Liver (tissue), 9 donors: ENCODE data around the gene KRTAP1-3. TPM values are rescaled to one million over a fixed set of nuclear protein-coding genes. Genes with fewer than 3 reads are reported as not detected.
"Not testable (repeated sequence)": the region's sequence is repeated elsewhere in the genome, so short reads cannot be mapped to it uniquely, and the experiment has no call there.

Source experiments
- DNase-seq: peaks from one replicate; pipeline ENCODE4 v3.0.0-alpha.2; 2017; ENCODE audit warnings: low spot score
- H3K27ac ChIP-seq, 2 donors: one replicate each; pipeline ENCODE4 v1.7.0; 2013; ENCODE audit warnings: inconsistent platforms in 2 of 2, low read length in 2 of 2, control low read depth in 1 of 2, low read depth in 1 of 2, mild to moderate bottlenecking in 1 of 2
- H3K27me3 ChIP-seq, 4 donors: one replicate each; pipeline versions ENCODE4 v1.6.1 to v1.7.0; 2013; ENCODE audit warnings: low read length in 3 of 4, inconsistent platforms in 1 of 4, mild to moderate bottlenecking in 1 of 4, moderate library complexity in 1 of 4; ENCODE audit not compliant: control insufficient read depth in 4 of 4, insufficient read depth in 4 of 4
- H3K36me3 ChIP-seq, 4 donors: one replicate each; pipeline versions ENCODE4 v1.6.1 to v1.7.0; 2013; ENCODE audit warnings: low read length in 3 of 4, mild to moderate bottlenecking in 3 of 4, low read depth in 1 of 4, moderate library complexity in 1 of 4; ENCODE audit not compliant: control insufficient read depth in 4 of 4, insufficient read depth in 3 of 4
- H3K4me1 ChIP-seq, 4 donors: one replicate each; pipeline versions ENCODE4 v1.6.1 to v1.7.0; 2013; ENCODE audit warnings: low read length in 3 of 4, mild to moderate bottlenecking in 3 of 4, moderate library complexity in 1 of 4; ENCODE audit not compliant: control insufficient read depth in 4 of 4, insufficient read depth in 4 of 4
- H3K4me3 ChIP-seq, 3 donors: one replicate each; pipeline versions ENCODE4 v1.6.1 to v1.7.0; 2013; ENCODE audit warnings: low read length in 3 of 3, control low read depth in 1 of 3, low read depth in 1 of 3, mild to moderate bottlenecking in 1 of 3
- H3K9ac ChIP-seq, 2 donors: one replicate each; pipeline ENCODE4 v1.7.0; 2013; ENCODE audit warnings: low read length in 2 of 2, mild to moderate bottlenecking in 2 of 2, moderate library complexity in 2 of 2, control low read depth in 1 of 2, low read depth in 1 of 2
- H3K9me3 ChIP-seq, 4 donors: one replicate each; pipeline versions ENCODE4 v1.6.1 to v1.7.0; 2013; ENCODE audit warnings: low read length in 3 of 4; ENCODE audit not compliant: control insufficient read depth in 4 of 4
- ATF3 ChIP-seq: IDR thresholded peaks from 2 replicates; pipeline ENCODE4 v1.6.1; 2016; ENCODE audit warnings: antibody characterized with exemption
- CTCF ChIP-seq: fragments of 150-350 bp; IDR thresholded peaks from 2 replicates; pipeline ENCODE4 v1.5.1; 2017; ENCODE audit warnings: improper control_type of control experiment, low read depth, low read length; ENCODE audit not compliant: missing input control
- FOXA1 ChIP-seq: IDR thresholded peaks from 2 replicates; pipeline ENCODE4 v1.6.1; 2016; ENCODE audit warnings: antibody characterized with exemption
- FOXA2 ChIP-seq: IDR thresholded peaks from 2 replicates; pipeline ENCODE4 v1.6.1; 2016; ENCODE audit warnings: antibody characterized with exemption
- GABPA ChIP-seq, 2 donors: IDR thresholded peaks in 1 of 2; conservative IDR thresholded peaks in 1 of 2; 2 replicates each; pipeline ENCODE4 v1.6.1; 2016; ENCODE audit warnings: antibody characterized with exemption in 2 of 2, mild to moderate bottlenecking in 1 of 2, moderate library complexity in 1 of 2
- HNF4A ChIP-seq, 2 donors: conservative IDR thresholded peaks; 2 replicates each; pipeline ENCODE4 v1.6.1; 2016; ENCODE audit warnings: antibody characterized with exemption in 2 of 2, mild to moderate bottlenecking in 2 of 2
- HNF4G ChIP-seq: IDR thresholded peaks from 2 replicates; pipeline ENCODE4 v1.6.1; 2016; ENCODE audit warnings: antibody characterized with exemption
- JUND ChIP-seq, 2 donors: IDR thresholded peaks; 2 replicates each; pipeline ENCODE4 v1.6.1; 2016; ENCODE audit warnings: antibody characterized with exemption in 2 of 2
- NR2F2 ChIP-seq: IDR thresholded peaks from 2 replicates; pipeline ENCODE4 v1.6.1; 2016; ENCODE audit warnings: antibody characterized with exemption
- RAD21 ChIP-seq, 2 donors: IDR thresholded peaks; 2 replicates each; pipeline ENCODE4 v1.6.1; 2016; ENCODE audit warnings: antibody characterized with exemption in 2 of 2, mild to moderate bottlenecking in 2 of 2
- RXRA ChIP-seq, 2 donors: IDR thresholded peaks; 2 replicates each; pipeline ENCODE4 v1.6.1; 2017 to 2018; ENCODE audit warnings: antibody characterized with exemption in 2 of 2, mild to moderate bottlenecking in 1 of 2
- TAF1 ChIP-seq: conservative IDR thresholded peaks from 2 replicates; pipeline ENCODE4 v1.6.1; 2016; ENCODE audit warnings: antibody characterized with exemption, mild to moderate bottlenecking
- YY1 ChIP-seq: IDR thresholded peaks from 2 replicates; pipeline ENCODE4 v1.6.1; 2016; ENCODE audit warnings: antibody characterized with exemption, mild to moderate bottlenecking
- WGBS: extraction: QIAGEN DNeasy Blood & Tissue Kit; methylation state at CpG from one replicate; pipeline ENCODE4 v1.1.7; 2013; 5-methylcytosine and 5-hydroxymethylcytosine counted together
- polyA plus RNA-seq, 2 donors: library from polyadenylated mRNA; stranded (reverse) in 1 of 2; unstranded in 1 of 2; fragments of 200-250 nt in 1 of 2; fragments of >200 nt in 1 of 2; fragmentation: Nextera tagmentation in 1 of 2; extraction: Ambion mirVana in 1 of 2; gene quantifications; one replicate each; pipeline versions ENCODE4 v1.2.1 to v1.2.3, GENCODE V29; 2013 to 2015
- total RNA-seq, 2 donors: library from RNA; depleted of rRNA; stranded (reverse); fragments of >200 nt; gene quantifications; one replicate each; pipeline ENCODE4 v1.2.3, GENCODE V29; 2014
- TF ChIP-seq, protein P1 (sequence below): IDR thresholded peaks from 2 replicates; pipeline ENCODE4 v1.6.1; 2016; ENCODE audit warnings: antibody characterized with exemption
- donor health status: healthy.
- donor health status: healthy.
- donor health status: healthy.
- donor health status: healthy.
- donor health status: healthy.

The KRTAP1-3 gene
- total and polyA plus RNA-seq, 4 donors = not detected

GRCh38 chr17:41058741-41059140, 24.1 kb upstream of the KRTAP1-3 start:
- 84% methylated on average over 5 of the region's 5 CpGs for whole genome bisulfite sequencing
- Histone ChIP-seq H3K4me1 (no peaks in the 10 kb centered on the region), H3K9me3 (no peaks in the 10 kb centered on the region), H3K4me3 (no peak overlapping the region), H3K9ac (no peak overlapping the region), H3K27ac (no peak overlapping the region), H3K36me3 (no peaks in the 10 kb centered on the region), H3K27me3 (peaks cover 0 to 9% (median 0%) of the 10 kb centered on the region in 4 donors)
- DNase-seq = no peak
- no peak for TF ChIP-seq RXRA (IDR thresholded peaks at IDR 0.05)
- TF ChIP-seq JUND (IDR thresholded peaks at IDR 0.05) = no peak
- no peak for TF ChIP-seq GABPA (IDR thresholded peaks at IDR 0.05 in 1 of 2, conservative IDR thresholded peaks at IDR 0.05 in 1 of 2)
- no peak for TF ChIP-seq HNF4A (conservative IDR thresholded peaks at IDR 0.05)
- TF ChIP-seq YY1 = no peak
- TF ChIP-seq, protein P1, sequence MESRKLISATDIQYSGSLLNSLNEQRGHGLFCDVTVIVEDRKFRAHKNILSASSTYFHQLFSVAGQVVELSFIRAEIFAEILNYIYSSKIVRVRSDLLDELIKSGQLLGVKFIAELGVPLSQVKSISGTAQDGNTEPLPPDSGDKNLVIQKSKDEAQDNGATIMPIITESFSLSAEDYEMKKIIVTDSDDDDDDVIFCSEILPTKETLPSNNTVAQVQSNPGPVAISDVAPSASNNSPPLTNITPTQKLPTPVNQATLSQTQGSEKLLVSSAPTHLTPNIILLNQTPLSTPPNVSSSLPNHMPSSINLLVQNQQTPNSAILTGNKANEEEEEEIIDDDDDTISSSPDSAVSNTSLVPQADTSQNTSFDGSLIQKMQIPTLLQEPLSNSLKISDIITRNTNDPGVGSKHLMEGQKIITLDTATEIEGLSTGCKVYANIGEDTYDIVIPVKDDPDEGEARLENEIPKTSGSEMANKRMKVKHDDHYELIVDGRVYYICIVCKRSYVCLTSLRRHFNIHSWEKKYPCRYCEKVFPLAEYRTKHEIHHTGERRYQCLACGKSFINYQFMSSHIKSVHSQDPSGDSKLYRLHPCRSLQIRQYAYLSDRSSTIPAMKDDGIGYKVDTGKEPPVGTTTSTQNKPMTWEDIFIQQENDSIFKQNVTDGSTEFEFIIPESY = no peak
- no peak for TF ChIP-seq TAF1
- TF ChIP-seq RAD21 (IDR thresholded peaks at IDR 0.05) = no peak

DNA sequence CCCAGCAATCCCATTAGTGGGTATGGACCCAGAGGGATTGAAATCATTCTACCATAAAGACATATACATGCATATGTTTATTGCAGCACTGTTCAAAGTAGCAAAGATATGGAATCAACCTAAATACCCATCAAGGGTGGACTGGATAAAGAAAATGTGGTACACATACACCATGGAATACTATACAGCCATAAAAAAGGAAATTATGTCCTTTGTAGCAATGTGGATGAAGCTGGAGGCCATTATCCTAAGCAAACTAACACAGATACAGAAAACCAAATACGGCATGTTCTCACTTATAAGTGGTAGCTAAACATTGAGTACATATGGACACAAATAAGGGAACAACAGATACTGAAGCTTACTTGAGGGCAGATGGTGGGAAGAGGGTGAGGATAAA, 22.9 kb upstream of the KRTAP1-3 start:
- WGBS = 88% methylated on average over 1 of the region's 1 CpG
- no peaks in the 10 kb centered on the region for H3K4me1 ChIP-seq
- DNase-seq = no peak

GRCh38 chr17:41055130-41055529, 20.5 kb upstream of the KRTAP1-3 start, which contains the start of gene KRTAP2-2:
Gene KRTAP2-2, minus strand, starts transcription at chr17:41055230. Its CDS starts 19 bp downstream, at chr17:41055211.
- not testable (repeated sequence) for DNase-seq, H3K9ac ChIP-seq, H3K27me3 ChIP-seq, H3K9me3 ChIP-seq, H3K4me3 ChIP-seq, H3K36me3 ChIP-seq, H3K27ac ChIP-seq, H3K4me1 ChIP-seq
- WGBS = 27% methylated on average over 1 of the region's 6 CpGs

More for the DNA sequence above, 22.9 kb upstream of the KRTAP1-3 start:
- H3K9ac ChIP-seq = no peak overlapping the region
- no peaks in the 10 kb centered on the region for H3K9me3 ChIP-seq
- TF ChIP-seq TAF1 = no peak
- no peak for TF ChIP-seq RXRA (IDR thresholded peaks at IDR 0.05)
- no peak for TF ChIP-seq FOXA1
- no peak for TF ChIP-seq NR2F2
- no peak for TF ChIP-seq ATF3
- TF ChIP-seq FOXA2 = no peak
- no peak for TF ChIP-seq JUND (IDR thresholded peaks at IDR 0.05)
- TF ChIP-seq RAD21 (IDR thresholded peaks at IDR 0.05) = no peak
- no peak for TF ChIP-seq CTCF
- TF ChIP-seq YY1 = no peak
- TF ChIP-seq HNF4G = no peak
- no peaks in the 10 kb centered on the region for H3K36me3 ChIP-seq
- H3K4me3 ChIP-seq = no peak overlapping the region
- peaks cover 0 to 9% (median 0%) of the 10 kb centered on the region in 4 donors for H3K27me3 ChIP-seq
- no peak overlapping the region for H3K27ac ChIP-seq

DNA sequence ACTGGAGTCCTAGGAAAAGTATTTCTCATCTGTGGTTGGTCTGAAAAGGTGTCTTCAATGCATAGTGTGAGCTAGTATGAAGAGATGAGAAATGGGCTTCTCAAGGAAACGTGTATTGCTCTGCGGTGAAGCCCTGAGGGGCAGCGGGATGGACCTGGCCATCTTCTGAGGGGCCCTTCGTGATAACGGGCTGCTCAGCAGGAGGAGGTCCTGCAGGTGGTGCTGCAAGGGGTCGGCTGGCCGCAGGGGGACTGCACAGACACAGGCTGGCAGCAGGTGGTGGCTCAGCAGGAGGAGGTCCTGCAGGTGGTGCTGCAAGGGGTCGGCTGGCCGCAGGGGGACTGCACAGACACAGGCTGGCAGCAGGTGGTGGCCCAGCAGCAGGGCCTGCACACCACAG, 19.9 kb upstream of the KRTAP1-3 start:
- 60% methylated on average over 9 of the region's 9 CpGs for WGBS
- H3K4me1 ChIP-seq, H3K27ac ChIP-seq, DNase-seq, H3K27me3 ChIP-seq, H3K9ac ChIP-seq, H3K9me3 ChIP-seq, H3K4me3 ChIP-seq, H3K36me3 ChIP-seq: not testable (repeated sequence)
